Measurements from ENCODE around the gene GPRC5C.
A peak's percentile ranks its signal among the peaks of the same experiment; 100 is the strongest.

Gene GPRC5C

GRCh38 chr17:74427048-74427762, 4.7 kb upstream of the GPRC5C start:
- DNase-seq (ENCODE audit: low read depth) = no peak
- no peak overlapping the region for H3K4me3 ChIP-seq (ENCODE audit: low read depth, low read length)
- TF ChIP-seq MYC (IDR thresholded peaks at IDR 0.05; ENCODE audit: low read depth, low read length) = no peak
- TF ChIP-seq CTCF (IDR thresholded peaks at IDR 0.05; ENCODE audit: low read depth, low read length) = no peak
- no peak for TF ChIP-seq POLR2A (IDR thresholded peaks at IDR 0.05; ENCODE audit: extremely low read depth, insufficient read length)
- TF ChIP-seq MAX (IDR thresholded peaks at IDR 0.05; ENCODE audit: low read depth, low read length) = no peak

- DNase-seq (ENCODE audit: low read depth) = no peak
- no peak overlapping the region for H3K4me3 ChIP-seq (ENCODE audit: low read depth, low read length)
- TF ChIP-seq MAX (IDR thresholded peaks at IDR 0.05; ENCODE audit: low read depth, low read length) (no peak), CTCF (IDR thresholded peaks at IDR 0.05; ENCODE audit: low read depth, low read length) (no peak), MYC (IDR thresholded peaks at IDR 0.05; ENCODE audit: low read depth, low read length) (no peak), POLR2A (IDR thresholded peaks at IDR 0.05; ENCODE audit: extremely low read depth, insufficient read length) (no peak)
These were observed 4.1 kb upstream of the GPRC5C start for GRCh38 chr17:74427763-74428153.

GRCh38 chr17:74429604-74430384, 2.1 kb upstream of the GPRC5C start:
- H3K4me3 ChIP-seq (ENCODE audit: low read depth, low read length) = no peak overlapping the region
- peak; percentile 49 for DNase-seq (ENCODE audit: low read depth)
- no peak for TF ChIP-seq MAX (IDR thresholded peaks at IDR 0.05; ENCODE audit: low read depth, low read length)
- TF ChIP-seq MYC (IDR thresholded peaks at IDR 0.05; ENCODE audit: low read depth, low read length) = 0 out of 2 replicates have a peak, but pooled peaks have one; percentile 18

GRCh38 chr17:74430385-74430705, 1.5 kb upstream of the GPRC5C start:
- H3K4me3 ChIP-seq (ENCODE audit: low read depth, low read length) = no peak overlapping the region
- no peak for DNase-seq (ENCODE audit: low read depth)
- TF ChIP-seq MAX (IDR thresholded peaks at IDR 0.05; ENCODE audit: low read depth, low read length) = no peak
- TF ChIP-seq MYC (IDR thresholded peaks at IDR 0.05; ENCODE audit: low read depth, low read length) = no peak

- TF ChIP-seq MYC (IDR thresholded peaks at IDR 0.05; ENCODE audit: low read depth, low read length) (no peak; the same call in 1 of the 2 replicates), CTCF (IDR thresholded peaks at IDR 0.05; ENCODE audit: low read depth, low read length) (no peak), POLR2A (IDR thresholded peaks at IDR 0.05; ENCODE audit: extremely low read depth, insufficient read length) (peak; percentile 28), MAX (IDR thresholded peaks at IDR 0.05; ENCODE audit: low read depth, low read length) (no peak)
- DNase-seq (ENCODE audit: low read depth) = peak; percentile 91
- H3K4me3 ChIP-seq (ENCODE audit: low read depth, low read length) = peak overlapping the region; percentile 36
These were observed 951 bp upstream of the GPRC5C start for GRCh38 chr17:74430706-74431567.

- TF ChIP-seq MAX (IDR thresholded peaks at IDR 0.05; ENCODE audit: low read depth, low read length) (no peak), POLR2A (IDR thresholded peaks at IDR 0.05; ENCODE audit: extremely low read depth, insufficient read length) (no peak), CTCF (IDR thresholded peaks at IDR 0.05; ENCODE audit: low read depth, low read length) (no peak), MYC (IDR thresholded peaks at IDR 0.05; ENCODE audit: low read depth, low read length) (no peak)
- no peak overlapping the region for H3K4me3 ChIP-seq (ENCODE audit: low read depth, low read length)
- no peak for DNase-seq (ENCODE audit: low read depth)
These were observed 469 bp downstream of the GPRC5C start for GRCh38 chr17:74432424-74432690.

All from NB4 (cell line).